Brain microvascular endothelial cell (primary cell): Measurements from ENCODE around the gene LRMDA.
"Not testable (repeated sequence)": the region's sequence is repeated elsewhere in the genome, so short reads cannot be mapped to it uniquely, and the experiment has no call there.

Experiments
- DNase-seq: peaks from one replicate; pipeline ENCODE4 v3.0.0-alpha.2; 2020
- H3K27ac ChIP-seq: fragments of 250-450 bp; sonication (Bioruptor Pico); 2 replicates; pipeline ENCODE4 v1.5.1; 2020; ENCODE audit warnings: mild to moderate bottlenecking, moderate library complexity
- H3K27me3 ChIP-seq: fragments of 250-450 bp; sonication (Bioruptor Pico); replicated peaks from 2 replicates; pipeline ENCODE4 v1.5.1; 2020; ENCODE audit warnings: mild to moderate bottlenecking
- H3K36me3 ChIP-seq: fragments of 250-450 bp; sonication (Bioruptor Pico); replicated peaks from 2 replicates; pipeline ENCODE4 v1.5.1; 2020; ENCODE audit warnings: mild to moderate bottlenecking
- H3K4me3 ChIP-seq: 2 replicates; pipeline ENCODE4 v1.5.1; 2011; ENCODE audit warnings: low read depth, mild to moderate bottlenecking, control low read depth, low read length, moderate library complexity
- in situ Hi-C: cut with HindIII; loops from 2 replicates; pipeline ENCODE4 v1.10.0; 2017; ENCODE audit warnings: low sequenced_read_pairs, low pct_ligation_motif_present
- TF ChIP-seq, protein P1 (sequence below): IDR thresholded peaks from 2 replicates; pipeline ENCODE4 v1.5.1; 2011; ENCODE audit warnings: low read depth, mild to moderate bottlenecking, moderate library complexity, low read length, control low read depth, inconsistent platforms; ENCODE audit errors: missing control alignments

The LRMDA gene

DNA sequence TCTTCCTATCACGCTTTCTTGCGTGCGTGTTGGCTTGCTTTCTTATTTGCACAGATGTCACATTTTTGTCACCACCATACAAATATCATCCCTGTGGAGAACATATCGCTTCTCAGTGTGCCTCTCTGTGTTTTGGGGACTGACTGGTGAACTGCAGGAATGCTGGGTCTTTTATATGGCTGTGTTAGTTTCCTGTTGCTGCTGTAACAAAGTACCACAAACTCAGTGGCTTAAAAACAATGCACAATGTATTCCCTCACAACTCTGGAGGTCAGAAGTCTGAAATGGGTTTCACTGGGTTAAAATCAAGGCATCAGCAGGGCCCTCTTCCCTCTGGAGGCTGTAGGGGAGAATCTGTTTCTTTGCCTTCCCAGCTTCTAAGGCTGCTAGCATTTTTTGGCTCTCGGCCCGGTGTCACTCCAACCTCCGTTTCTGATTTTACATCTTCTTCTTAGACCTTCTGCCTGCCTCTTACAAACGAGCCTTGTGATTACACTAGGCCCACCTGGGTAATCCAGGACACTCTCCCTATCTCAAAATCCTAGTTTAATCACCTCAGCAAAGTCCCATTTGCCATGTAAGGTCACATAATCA, 82.0 kb downstream of the LRMDA start:
- in situ Hi-C loops, result no loop called here
- H3K27ac ChIP-seq, result no peak overlapping the region
- no peak overlapping the region for H3K4me3 ChIP-seq
- TF ChIP-seq, protein P1, sequence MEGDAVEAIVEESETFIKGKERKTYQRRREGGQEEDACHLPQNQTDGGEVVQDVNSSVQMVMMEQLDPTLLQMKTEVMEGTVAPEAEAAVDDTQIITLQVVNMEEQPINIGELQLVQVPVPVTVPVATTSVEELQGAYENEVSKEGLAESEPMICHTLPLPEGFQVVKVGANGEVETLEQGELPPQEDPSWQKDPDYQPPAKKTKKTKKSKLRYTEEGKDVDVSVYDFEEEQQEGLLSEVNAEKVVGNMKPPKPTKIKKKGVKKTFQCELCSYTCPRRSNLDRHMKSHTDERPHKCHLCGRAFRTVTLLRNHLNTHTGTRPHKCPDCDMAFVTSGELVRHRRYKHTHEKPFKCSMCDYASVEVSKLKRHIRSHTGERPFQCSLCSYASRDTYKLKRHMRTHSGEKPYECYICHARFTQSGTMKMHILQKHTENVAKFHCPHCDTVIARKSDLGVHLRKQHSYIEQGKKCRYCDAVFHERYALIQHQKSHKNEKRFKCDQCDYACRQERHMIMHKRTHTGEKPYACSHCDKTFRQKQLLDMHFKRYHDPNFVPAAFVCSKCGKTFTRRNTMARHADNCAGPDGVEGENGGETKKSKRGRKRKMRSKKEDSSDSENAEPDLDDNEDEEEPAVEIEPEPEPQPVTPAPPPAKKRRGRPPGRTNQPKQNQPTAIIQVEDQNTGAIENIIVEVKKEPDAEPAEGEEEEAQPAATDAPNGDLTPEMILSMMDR, result no peak
- DNase-seq, result no peak
- no peaks in the 10 kb centered on the region for H3K36me3 ChIP-seq
- H3K27me3 ChIP-seq, result peaks cover 11% of the 10 kb centered on the region

DNA sequence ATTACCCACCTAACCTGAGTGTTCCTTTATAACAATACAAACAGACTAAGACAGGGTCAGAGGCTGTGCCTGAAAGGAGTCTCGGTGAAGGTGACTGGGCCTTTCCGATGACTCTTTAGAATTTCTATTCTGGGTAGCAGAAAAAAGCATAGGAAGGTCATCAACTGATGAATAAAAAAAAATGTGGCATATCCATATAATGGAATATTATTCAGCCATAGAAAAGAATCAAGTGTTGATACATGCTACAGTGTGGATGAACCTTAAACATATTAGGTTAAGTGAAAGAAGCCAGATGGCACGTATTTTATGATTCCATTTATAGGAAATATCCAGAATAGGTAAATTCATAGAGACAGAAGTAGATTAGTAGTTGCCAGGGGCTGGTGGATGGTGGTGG, 83.4 kb downstream of the LRMDA start:
- H3K4me3 ChIP-seq, result no peak overlapping the region
- H3K27ac ChIP-seq, result no peak overlapping the region
- in situ Hi-C loops, result no loop called here
- no peaks in the 10 kb centered on the region for H3K36me3 ChIP-seq
- H3K27me3 ChIP-seq, result peaks cover 13% of the 10 kb centered on the region
- no peak for DNase-seq
- TF ChIP-seq, protein P1, result no peak

DNA sequence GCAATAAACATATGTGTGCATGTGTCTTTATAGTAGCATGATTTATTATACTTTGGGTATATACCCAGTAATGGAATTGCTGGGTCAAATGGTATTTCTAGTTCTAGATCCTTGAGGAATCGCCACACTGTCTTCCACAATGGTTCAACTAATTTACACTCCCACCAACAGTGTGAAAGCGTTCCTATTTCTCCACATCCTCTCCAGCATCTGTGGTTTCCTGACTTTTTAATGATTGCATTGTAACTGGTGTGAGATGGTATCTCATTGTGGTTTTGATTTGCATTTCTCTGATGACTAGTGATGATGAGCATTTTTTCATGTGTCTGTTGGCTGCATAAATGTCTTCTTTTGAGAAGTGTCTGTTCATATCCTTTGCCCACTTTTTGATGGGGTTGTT, 84.7 kb downstream of the LRMDA start:
- peaks cover 13% of the 10 kb centered on the region for H3K27me3 ChIP-seq
- H3K27ac ChIP-seq, DNase-seq, H3K36me3 ChIP-seq, in situ Hi-C loops, H3K4me3 ChIP-seq: not testable (repeated sequence)

DNA sequence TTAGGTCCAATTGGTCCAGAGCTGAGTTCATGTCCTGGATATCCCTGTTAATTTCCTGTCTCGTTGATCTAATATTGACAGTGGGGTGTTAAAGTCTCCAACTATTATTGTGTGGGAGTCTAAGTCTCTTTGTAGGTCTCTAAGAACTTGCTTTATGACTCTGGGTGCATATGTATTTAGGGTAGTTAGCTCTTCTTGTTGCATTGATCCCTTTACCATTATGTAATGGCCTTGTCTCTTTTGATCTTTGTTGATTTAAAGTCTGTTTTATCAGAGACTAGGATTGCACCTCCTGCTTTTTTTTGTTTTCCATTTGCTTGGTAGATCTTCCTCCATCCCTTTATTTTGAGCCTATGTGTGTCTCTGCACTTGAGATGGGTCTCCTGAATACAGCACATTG, 87.8 kb downstream of the LRMDA start:
- H3K27me3 ChIP-seq, H3K36me3 ChIP-seq, H3K27ac ChIP-seq, DNase-seq, H3K4me3 ChIP-seq, in situ Hi-C loops: not testable (repeated sequence)

DNA sequence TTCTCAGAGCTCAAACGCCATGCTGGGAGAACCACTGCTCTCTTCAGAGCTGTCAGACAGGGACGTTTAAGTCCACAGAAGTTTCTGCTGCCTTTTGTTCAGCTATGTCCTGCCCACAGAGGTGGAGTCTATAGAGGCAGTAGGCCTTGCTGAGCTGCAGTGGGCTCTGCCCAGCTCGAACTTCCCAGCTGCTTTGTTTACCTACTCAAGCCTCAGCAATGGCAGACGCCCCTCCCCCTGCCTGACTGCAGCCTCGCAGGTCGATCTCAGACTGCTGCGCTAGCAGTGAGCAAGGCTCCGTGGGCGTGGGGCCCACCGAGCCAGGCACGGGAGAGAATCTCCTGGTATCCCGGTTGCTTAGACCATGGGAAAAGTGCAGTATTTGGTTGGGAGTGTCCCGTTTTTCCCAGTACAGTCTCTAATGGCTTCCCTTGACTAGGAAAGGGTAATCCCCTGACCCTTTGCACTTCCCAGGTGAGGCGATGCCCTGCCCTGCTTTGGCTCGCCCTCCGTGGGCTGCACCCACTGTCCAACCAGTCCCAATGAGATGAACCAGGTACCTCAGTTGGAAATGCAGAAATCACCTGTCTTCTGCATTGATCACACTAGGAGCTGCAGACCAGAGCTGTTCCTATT, 89.9 kb downstream of the LRMDA start:
- H3K27me3 ChIP-seq, DNase-seq: not testable (repeated sequence)

DNA sequence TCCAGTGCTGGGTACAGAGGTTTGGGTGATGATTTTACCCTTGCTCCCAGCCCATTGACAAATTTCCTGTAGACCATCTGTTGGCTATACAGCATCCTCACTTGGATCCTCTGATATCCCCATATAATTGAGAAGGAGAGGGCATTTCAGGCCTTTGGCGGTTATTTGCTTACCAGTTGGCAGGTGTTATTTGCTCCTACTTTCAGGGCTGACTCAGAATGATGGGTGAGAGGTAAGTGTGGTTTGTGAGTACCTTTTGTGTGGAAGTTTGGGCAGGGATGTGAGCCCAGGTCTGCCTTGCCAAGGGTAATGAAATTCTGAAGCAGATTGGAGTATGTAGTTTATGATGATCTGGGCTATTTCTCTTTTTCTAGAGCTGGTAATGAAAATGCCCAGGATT, 93.6 kb downstream of the LRMDA start:
- H3K36me3 ChIP-seq, result no peaks in the 10 kb centered on the region
- in situ Hi-C loops, result no loop called here
- no peak overlapping the region for H3K4me3 ChIP-seq
- TF ChIP-seq, protein P1, result no peak
- H3K27me3 ChIP-seq, result no peaks in the 10 kb centered on the region
- no peak for DNase-seq
- H3K27ac ChIP-seq, result no peak overlapping the region

More for the DNA sequence above, 89.9 kb downstream of the LRMDA start:
- H3K36me3 ChIP-seq, H3K4me3 ChIP-seq, H3K27ac ChIP-seq, in situ Hi-C loops: not testable (repeated sequence)

DNA sequence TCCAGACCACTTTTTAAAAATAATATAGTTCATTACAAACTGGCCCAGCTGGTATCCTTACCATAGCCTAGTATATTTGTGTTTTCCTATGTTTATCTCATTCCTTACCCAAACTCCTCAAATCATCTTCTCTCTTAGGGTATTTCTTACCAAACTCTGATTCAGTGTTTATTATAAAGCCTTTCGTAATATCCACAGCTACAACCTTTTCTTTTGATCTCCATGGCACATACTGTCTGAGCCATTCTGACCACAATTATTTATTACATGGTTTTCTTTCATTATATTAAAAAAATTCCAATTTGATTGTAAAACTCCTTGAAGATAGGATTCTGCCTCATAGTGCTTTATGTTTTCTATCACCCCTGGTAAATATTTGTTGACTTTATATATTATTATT, 94.2 kb downstream of the LRMDA start:
- Histone ChIP-seq H3K36me3 (no peaks in the 10 kb centered on the region), H3K27me3 (no peaks in the 10 kb centered on the region), H3K27ac (no peak overlapping the region), H3K4me3 (no peak overlapping the region)
- TF ChIP-seq, protein P1, result no peak
- in situ Hi-C loops, result no loop called here
- DNase-seq, result no peak
